ENCODE results near the gene KRTAP10-11. TPM values are rescaled to one million over a fixed set of nuclear protein-coding genes. Genes with fewer than 3 reads are reported as not detected.
"Not testable (repeated sequence)": the region's sequence is repeated elsewhere in the genome, so short reads cannot be mapped to it uniquely, and the experiment has no call there.

Gene KRTAP10-11
- total RNA-seq, 1 donor from 2014 or later: not detected

DNA sequence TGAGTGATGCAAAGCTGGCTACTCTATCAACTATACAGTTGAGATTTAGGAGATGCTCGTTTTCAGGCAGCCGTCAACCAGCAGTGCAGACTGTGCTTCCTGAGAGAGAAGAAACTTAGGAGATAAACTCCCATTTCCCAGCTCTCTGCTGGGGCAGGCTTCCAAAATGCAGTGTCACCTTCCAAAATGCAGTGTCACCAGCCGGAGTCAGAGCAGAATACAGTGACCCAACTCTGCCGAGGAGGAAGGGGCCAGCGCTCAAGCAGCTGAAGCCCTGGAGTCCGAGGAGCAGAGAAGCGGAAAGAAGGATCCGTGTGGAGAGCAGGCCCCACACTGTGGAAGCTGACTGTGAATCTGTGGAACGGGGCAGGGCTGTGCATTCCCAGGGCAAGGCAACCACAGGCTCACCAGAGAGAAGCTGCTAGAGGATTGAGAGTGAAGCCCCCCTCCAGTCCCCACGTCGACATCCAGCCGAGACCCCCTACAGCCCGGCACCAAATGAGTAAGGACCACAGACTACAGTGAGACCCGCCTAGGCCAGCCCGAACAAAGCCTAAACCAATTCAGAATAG lies 36.5 kb downstream of the KRTAP10-11 start:
- H3K4me3 ChIP-seq: no peak overlapping the region
- H3K27me3 ChIP-seq: peaks cover 5% of the 10 kb centered on the region
- no peak for TF ChIP-seq CTCF (IDR thresholded peaks at IDR 0.05)
- no peak for DNase-seq
- no peak for ATAC-seq
- H3K36me3 ChIP-seq: no peaks in the 10 kb centered on the region
- no peaks in the 10 kb centered on the region for H3K4me1 ChIP-seq
- no peak overlapping the region for H3K27ac ChIP-seq
- no peaks in the 10 kb centered on the region for H3K9me3 ChIP-seq
- intact Hi-C loops (cut with DNase I): no loop called here

DNA sequence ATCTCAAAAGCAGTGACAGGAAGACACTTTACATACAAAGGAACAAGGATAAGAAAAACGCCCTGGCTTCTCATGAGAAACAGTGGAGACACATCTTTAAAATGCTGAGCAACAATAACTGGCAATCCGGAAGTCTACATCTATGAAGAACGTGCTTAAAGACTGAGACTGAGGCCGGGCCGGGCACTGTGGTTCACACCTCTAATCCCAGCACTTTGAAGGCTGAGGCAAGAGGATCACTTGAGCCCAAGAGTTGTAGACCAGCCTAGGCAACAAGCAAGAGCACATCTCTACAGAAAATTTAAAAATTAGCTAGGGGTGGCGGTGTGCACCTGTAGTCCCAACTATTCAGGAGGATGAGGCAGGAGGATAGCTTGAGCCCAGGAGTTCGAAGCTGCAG lies 37.9 kb downstream of the KRTAP10-11 start:
- Histone ChIP-seq H3K4me3 (no peak overlapping the region), H3K27me3 (peaks cover 5% of the 10 kb centered on the region), H3K27ac (no peak overlapping the region), H3K4me1 (no peaks in the 10 kb centered on the region), H3K36me3 (no peaks in the 10 kb centered on the region), H3K9me3 (no peaks in the 10 kb centered on the region)
- TF ChIP-seq CTCF (IDR thresholded peaks at IDR 0.05): no peak
- DNase-seq: no peak
- no peak for ATAC-seq
- intact Hi-C loops (cut with DNase I): no loop called here

- Histone ChIP-seq H3K4me1 (no peaks in the 10 kb centered on the region), H3K4me3 (no peak overlapping the region), H3K27ac (no peak overlapping the region), H3K9me3 (no peaks in the 10 kb centered on the region), H3K36me3 (no peaks in the 10 kb centered on the region), H3K27me3 (peaks cover 5% of the 10 kb centered on the region)
- DNase-seq (no peak), ATAC-seq (no peak)
- TF ChIP-seq CTCF (IDR thresholded peaks at IDR 0.05): no peak
- intact Hi-C loops (cut with DNase I): no loop called here
These were observed 38.3 kb downstream of the KRTAP10-11 start for GRCh38 chr21:44684483-44684882.

DNA sequence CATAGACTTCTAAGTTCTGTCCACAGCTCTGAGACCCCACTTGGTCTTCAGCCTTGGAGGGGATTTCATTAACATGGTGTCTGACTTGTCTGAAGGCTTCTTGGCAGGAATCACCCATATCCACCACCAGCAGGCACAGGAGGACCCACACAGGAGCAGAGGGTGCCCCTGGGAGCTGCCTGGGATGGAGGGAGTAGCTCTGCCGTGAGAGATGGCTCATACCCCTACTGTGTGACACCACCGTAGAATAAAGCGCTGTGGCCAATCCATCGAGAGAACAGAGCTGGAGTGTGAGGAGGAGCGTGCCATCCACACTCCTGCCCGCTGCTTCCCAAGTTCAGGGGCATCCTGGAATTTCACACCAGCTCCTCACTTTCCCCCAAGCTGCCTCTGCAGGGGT lies 38.8 kb downstream of the KRTAP10-11 start:
- H3K36me3 ChIP-seq; H3K4me1 ChIP-seq; intact Hi-C loops (cut with DNase I); ATAC-seq; H3K4me3 ChIP-seq; H3K27ac ChIP-seq; H3K27me3 ChIP-seq; H3K9me3 ChIP-seq: not testable (repeated sequence)
- DNase-seq: peak; percentile 56

GRCh38 chr21:44686000-44686781 lies 40.0 kb downstream of the KRTAP10-11 start:
- Histone ChIP-seq H3K36me3 (no peaks in the 10 kb centered on the region), H3K27ac (no peak overlapping the region), H3K9me3 (no peaks in the 10 kb centered on the region), H3K4me3 (no peak overlapping the region), H3K4me1 (no peaks in the 10 kb centered on the region), H3K27me3 (no peaks in the 10 kb centered on the region)
- intact Hi-C loops (cut with DNase I): no loop called here
- ATAC-seq (no peak), DNase-seq (peak; percentile 53)
- TF ChIP-seq CTCF (IDR thresholded peaks at IDR 0.05): no peak

DNA sequence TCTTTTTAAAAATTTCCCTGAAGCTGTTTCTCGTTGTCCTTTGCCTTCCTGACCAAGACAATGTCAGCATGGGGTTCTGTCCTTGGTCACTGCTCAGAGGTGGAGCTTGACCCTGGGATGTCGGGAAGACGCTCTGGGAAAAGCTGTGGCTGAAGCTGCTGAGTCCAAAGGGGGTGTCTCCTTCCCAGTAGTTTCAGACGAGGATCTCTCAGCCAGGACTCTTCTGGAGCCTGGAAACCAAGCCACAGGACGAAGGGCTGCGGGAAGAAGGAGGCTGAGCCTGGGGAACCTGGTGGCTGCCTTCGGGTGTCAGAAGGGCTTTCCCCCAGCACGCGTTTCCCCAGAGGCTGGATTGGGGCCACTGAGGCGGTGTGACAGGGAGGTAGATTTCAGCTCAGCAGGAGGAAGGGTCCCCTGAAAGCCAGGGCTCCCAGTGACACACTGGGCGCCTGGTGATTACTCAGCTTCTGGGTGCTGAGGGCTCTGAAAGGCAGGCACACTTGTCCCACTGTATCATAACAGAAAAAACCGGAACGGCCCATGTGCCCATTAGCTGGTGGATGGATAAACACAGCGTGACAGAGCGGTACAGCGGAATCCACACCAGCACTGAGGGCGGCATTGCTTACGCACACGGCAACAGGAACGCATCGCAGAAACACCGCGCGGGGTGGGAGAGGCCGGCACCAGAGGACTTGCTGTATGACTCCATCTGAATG lies 40.8 kb downstream of the KRTAP10-11 start:
- peak; percentile 52 for DNase-seq
- no peak overlapping the region for H3K4me3 ChIP-seq
- no peak overlapping the region for H3K27ac ChIP-seq
- no peak for TF ChIP-seq CTCF (IDR thresholded peaks at IDR 0.05)
- no peak for ATAC-seq
- H3K9me3 ChIP-seq: no peaks in the 10 kb centered on the region
- no peaks in the 10 kb centered on the region for H3K27me3 ChIP-seq
- intact Hi-C loops (cut with DNase I): no loop called here
- H3K36me3 ChIP-seq: no peaks in the 10 kb centered on the region
- H3K4me1 ChIP-seq: no peaks in the 10 kb centered on the region

Measured in upper lobe of right lung (tissue), 1 donor.